AML-193 (cell line): ENCODE measurements around the gene KNOP1.
"Not testable (repeated sequence)": the region's sequence is repeated elsewhere in the genome, so short reads cannot be mapped to it uniquely, and the experiment has no call there.

Source experiments
- DNase-seq, 2 experiments: peaks; one replicate each; lab custom pipeline; 2025; lab: John Stamatoyannopoulos, UW

The KNOP1 gene

DNA sequence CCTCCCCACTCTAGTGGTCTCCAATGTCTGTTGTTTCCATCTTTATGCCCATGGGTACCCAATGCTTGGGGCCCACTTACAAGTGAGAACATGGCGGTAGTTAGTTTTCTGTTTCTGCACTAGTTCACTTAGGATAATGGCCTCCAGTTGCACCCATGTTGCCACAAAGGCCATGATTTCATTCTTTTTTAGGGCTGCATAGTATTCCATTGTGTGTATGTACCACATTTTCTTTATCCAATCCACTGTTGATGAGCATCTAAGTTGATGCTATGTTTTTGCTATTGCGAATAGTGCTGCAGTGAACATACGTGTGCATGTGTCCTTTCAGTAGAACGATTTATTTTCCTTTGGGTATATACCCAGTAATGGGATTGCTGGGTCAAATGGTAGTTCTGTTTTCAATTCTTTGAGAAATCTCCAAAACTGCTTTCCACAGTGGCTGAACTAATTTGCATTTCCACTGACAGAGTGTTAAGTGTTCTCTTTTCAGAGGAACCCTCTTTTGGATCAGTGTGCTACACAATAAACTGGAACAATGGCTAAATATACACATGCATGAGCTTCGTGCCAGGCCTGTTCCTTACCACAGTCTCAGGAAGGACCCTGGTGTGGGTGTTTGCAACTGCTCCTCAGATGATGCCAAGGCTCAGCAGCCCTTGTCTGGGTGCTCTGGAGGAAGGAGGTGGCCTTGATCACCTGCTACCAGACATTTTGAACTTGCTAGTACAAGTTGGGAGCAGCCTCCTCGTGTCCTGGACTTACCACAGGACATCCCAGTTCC, 34.4 kb downstream of the KNOP1 start:
- no peak for DNase-seq

DNA sequence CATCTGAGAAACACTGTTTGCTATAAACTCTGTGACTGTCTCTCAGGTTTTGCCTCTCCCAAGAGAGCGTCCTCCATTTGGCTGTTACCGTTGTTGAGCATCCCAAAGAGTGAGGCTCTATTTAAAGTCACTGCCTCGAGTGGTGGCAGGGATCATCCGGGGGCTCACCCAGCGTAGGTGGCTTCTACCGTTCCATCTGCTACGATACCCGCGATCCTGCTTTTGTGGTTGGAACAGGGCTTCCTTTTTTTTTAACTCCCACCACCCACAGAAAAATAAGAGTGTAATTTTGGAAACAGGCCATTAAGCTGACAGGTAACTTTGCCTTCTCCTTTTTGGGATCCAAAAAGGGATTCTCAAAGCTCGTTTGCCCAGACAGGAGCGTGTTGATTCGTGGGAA, 36.4 kb downstream of the KNOP1 start:
- no peak for DNase-seq

DNA sequence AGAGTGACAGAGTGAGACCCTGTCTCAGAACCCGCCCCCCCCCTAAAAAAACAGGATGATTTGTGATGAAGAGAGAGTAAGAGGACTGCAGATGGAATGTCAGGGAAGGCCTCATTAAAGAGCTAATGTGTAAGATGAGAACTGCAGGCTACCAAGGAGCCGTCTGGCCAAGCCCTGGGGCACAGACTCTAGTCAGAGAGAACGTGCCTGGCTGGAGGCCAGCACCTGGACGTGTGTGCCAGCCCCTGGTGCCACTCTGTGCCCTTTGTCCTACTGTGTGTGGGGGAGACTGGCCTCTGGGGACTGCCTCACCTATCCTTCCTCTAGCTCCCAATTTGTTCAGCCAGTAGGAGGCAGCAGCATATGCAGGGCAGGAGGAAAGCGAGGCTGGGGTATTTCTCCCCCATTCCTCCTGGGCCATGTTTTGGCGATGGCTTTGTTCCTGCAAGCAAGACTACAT, 37.1 kb downstream of the KNOP1 start:
- no peak for DNase-seq

DNA sequence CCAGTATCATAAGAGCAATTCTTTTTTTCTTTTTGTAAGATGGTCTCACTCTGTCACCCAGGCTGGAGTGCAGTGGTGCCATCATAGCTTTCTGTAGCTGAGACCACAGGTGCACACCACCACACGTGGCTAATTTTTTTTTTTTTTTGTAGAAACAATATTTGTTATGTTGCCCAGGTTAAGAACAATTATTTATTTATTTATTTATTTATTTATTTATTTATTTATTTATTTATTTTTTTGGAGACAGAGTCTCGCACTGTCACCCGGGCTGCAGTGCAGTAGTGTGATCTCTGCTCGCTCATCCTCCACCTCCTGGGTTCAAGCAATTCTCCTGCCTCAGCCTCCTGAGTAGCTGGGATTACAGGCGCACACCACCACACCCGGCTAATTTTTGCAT, 38.7 kb downstream of the KNOP1 start:
- DNase-seq: not testable (repeated sequence)

DNA sequence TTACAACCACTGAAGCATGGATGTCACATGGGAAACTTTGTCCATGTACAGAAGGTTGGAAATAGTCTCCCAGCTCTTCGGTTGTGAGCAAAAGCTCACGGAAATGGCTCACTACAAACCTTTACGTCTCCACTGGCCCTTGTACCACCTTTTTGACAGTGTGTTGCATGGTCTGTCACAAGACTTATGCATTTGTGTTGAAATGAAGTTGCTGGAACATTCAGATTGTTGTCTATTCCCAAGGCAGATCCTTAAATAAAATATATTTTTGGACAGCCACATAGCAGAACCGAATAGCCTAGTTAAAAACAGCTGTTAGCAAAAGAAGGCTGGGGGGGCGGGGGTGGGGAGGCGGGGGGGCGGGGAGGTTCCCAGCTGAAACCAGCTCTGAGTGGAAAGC, 39.2 kb downstream of the KNOP1 start:
- no peak for DNase-seq

DNA sequence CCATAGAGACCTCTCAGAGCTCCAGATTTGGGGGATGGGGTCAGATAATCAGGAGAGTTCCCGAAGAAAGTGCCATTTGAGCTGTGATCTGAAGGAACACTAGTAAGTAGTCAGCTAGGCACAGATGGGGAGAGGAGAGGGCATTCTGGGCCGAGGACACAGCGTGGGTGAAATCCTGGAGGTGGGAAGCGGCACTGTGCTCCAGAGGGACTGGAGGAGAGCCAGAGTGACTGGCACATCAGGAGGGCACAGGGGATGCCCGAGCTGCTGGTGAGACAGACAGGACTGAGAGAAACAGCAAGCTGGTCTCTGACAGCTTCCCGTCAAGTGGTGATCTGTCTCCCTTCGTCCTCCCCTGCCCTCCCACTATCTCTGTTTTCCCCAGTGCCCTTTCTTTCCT, 40.6 kb downstream of the KNOP1 start:
- no peak for DNase-seq

DNA sequence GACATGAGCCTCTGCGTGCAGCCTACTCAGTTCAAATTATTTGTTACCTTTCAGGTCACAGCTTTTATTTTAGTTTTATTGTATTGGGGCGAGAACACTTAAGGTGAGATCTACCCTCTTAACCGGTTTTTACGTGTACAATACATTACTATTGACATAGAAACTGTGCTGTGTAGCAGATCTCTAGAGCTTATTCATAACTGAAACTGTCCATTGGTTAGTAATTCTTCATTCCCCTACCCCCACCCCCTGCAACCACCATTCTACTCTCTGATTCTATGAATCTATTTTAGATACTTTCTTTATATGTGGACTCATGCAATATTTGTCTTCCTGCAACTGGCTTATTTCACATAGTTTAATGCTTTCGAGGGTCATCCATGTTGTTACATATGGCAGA, 43.5 kb downstream of the KNOP1 start:
- no peak for DNase-seq

DNA sequence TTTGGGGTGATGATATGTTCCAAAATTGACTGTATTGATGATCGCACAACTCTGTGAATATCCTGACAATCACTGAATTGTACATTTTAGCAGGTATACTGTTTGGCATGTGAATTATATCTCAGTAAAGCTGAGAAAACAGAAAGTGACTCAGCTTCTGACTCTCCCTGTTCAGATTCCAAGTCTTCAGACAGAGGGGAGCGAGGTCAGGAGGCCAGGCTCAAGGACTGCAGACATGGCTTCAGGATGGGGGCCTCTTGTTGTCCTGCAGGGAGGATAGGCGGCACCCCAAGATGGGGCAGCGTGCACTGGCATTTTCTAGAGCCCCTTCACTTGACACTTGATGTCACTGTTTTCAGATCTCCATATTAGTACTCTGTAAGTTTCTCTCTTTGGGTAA, 45.6 kb downstream of the KNOP1 start:
- DNase-seq: no peak

DNA sequence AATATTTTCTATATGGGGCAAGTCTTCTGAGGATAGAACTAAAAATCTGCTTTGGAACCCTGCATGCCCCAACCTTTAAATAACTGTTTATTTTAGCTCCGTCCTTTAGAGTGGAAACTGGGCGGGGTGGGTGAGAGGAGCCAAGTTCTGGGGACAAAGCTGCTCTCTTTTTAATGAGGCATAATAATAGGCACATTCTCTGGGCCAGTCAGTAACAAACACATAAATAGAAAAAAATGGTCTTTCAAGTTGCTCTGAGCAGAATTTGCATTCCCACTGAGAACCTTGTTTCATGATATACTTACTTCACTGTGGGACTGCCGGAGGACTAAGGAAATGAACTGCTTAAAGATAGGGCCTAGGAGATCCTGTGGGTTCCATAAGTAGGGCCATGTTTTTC, 51.5 kb downstream of the KNOP1 start:
- DNase-seq: no peak

DNA sequence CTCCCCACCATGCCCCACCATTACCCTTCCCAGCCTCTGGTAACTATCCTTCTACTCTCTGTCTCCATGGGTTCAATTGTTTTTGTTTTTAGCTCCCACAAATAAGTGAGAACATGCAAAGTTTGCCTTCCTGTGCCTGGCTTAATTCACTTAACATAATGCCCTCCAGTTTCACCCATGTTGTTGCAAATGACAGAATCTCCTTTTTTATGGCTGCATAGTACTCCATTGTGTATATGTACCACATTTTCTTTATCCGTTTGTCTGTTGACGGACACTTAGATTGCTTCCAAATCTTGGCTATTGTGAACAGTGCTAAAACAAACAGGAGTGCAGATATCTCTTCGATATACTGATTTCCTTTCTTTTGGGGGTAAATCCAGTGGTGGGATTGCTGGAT, 52.7 kb downstream of the KNOP1 start:
- not testable (repeated sequence) for DNase-seq

DNA sequence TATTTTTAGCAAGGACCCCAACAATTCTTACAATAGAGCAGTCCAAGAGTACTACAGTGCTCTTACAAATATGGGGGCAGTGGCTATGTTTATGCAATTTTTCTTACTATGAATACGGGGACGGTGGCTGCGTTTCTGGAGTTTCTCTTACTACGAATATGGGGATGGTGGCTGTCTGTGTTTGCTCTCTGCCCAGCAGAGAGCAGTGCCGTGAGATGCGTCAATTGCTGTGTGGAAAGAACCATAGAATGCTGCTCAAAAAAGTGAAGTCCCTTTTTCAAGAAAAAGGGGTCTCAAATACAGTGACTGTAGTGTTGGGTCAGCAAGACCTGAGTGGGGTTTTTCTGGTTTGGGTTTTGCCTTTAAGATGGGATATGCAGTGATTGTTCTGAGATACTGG, 53.9 kb downstream of the KNOP1 start:
- DNase-seq: no peak

DNA sequence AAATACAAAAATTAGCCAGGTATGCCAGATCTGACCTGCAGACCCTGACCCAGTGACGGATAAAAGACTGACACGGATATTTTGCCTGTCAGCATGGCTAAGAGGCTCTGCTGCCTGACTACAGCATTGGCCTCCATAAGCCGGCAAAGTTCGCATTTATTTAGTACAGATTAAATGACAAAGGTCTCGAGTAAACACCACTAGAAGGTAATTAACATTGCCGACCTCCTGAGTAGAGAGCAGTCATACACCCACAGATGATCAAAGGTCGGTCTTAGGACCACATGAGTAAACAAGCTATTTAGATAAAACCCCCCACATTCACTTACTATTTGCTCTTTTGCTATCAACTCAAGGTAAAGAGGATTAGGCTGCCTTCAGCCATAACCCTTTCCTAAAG, 55.7 kb downstream of the KNOP1 start:
- no peak for DNase-seq

DNA sequence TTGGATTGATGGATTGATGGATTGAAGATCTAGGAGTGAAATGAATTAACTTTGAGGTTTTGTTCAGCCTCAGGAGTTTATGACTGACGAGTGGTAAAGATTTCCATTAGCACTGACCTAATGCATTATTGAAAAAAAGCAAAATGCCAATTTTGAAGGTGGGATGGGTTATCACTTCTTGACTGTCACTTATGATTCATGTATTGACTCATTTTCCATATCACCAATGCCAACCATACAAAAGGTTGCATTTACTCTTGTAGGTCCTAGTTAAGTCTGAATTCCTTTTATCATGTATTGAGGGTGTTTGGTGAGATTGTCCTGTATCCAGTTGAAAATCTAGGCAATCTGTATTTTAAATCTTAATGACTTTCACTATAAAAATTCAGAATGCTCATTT, 57.6 kb downstream of the KNOP1 start:
- no peak for DNase-seq

DNA sequence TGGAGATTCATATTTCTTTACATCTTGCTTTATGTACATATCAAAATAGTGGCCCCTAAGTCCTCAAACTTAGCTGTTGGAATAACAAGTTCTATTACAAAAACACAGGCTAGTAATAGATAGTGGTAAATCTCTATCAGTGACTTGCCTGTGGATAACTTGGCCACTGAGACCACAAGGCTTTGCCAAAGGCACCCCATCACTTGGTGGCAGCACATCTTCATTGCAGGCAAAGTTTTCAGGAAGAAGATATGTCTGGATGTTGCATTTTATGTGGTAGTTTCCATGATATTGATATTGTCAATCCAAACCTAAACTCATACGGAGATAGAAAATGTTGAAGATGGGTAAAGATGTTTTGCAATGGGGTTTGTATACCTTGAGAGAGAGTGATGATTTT, 58.5 kb downstream of the KNOP1 start:
- no peak for DNase-seq

DNA sequence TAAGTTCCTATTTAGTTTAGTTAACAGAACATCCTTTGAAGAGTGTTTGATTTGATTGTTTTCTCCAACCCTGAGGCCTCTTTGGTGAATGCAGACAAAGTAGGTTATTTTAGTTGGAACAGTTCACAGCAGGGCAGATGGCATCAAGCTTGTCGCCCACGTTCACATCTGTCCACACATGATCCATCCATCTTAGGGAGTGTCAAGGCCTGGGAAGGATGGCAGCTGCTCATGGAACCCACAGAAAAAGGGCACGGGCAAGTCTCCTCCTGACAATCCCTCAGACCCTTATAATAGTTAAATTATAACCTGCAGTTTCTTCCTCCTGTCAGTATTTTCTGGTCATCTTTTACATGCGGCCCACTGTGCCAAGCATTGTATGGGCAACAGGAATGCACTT, 60.2 kb downstream of the KNOP1 start:
- no peak for DNase-seq

DNA sequence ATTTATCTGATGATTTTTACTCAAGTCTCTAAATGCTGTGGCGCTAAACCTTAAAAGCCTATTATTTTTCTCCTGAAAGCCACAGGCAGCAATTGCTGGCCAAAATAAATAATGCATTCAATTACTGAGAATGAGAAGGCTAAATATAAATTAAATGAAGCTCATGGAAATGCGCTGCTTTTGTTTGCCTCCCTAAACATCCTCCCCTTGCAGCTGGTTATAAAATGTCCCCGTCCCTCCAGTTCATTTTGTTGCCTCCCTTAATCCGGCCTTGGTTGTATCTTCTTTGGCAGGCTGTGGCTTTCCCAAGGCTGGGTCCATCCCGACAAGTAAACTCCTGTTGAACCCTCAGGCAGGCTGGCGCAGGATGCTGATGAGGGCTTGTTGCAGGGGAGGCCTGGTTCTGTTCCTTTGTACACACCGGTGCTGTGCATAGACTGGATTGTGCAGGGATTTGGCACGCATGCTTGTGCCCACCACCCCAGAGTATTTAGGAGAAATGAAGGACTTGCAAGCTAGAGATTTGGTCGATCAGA, 62.7 kb downstream of the KNOP1 start:
- DNase-seq: no peak

DNA sequence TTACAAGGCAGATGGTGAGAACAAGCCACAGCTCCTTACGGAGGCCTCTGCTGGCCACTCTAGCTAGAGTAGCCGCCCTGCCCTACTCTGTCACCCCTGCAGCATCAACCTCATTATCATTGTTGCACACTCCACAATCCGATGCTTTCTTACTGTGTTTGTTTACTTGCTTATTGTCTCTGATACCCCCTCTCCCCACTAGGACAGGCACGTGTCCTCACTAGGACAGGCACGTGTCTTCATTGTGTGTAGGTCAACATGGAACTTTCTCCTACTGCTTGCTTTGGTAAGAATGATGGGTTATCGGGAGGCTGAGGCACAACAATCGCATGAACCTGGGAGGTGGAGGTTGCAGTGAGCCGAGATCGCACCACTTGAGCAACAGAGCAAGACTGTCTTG, 63.9 kb downstream of the KNOP1 start:
- no peak for DNase-seq
